Activated CD4-positive, alpha-beta T cell treated with anti-CD3 and anti-CD28 coated beads, Interleukin-2, amount 50 U/mL, for 48 hours (primary cell): ENCODE data around the gene ABCD3.
"Not testable (repeated sequence)": the region's sequence is repeated elsewhere in the genome, so short reads cannot be mapped to it uniquely, and the experiment has no call there.

Source experiments
- DNase-seq, 2 experiments: peaks; one replicate each; pipeline ENCODE4 v3.0.0-alpha.2; 2020

Gene ABCD3

GRCh38 chr1:94416901-94417727 is 1.1 kb upstream of the ABCD3 start:
- no peak for DNase-seq

- DNase-seq: no peak
Observed at GRCh38 chr1:94417728-94417977, 536 bp upstream of the ABCD3 start.

- DNase-seq: peak in 1 of 2 experiments; percentile 43
Observed at GRCh38 chr1:94418664-94419655, 771 bp downstream of the ABCD3 start.

GRCh38 chr1:94422115-94422820 is 4.1 kb downstream of the ABCD3 start:
- DNase-seq: no peak

- no peak for DNase-seq
Observed at GRCh38 chr1:94425821-94426484, 7.8 kb downstream of the ABCD3 start.

- not testable (repeated sequence) for DNase-seq
Observed at GRCh38 chr1:94426485-94426870, 8.3 kb downstream of the ABCD3 start.

- no peak for DNase-seq
Observed at GRCh38 chr1:94428441-94428840, 10.3 kb downstream of the ABCD3 start.

GRCh38 chr1:94428927-94429528 is 10.8 kb downstream of the ABCD3 start:
- not testable (repeated sequence) for DNase-seq

GRCh38 chr1:94430066-94430465 is 11.9 kb downstream of the ABCD3 start:
- DNase-seq: not testable (repeated sequence)

GRCh38 chr1:94433866-94434265 is 15.7 kb downstream of the ABCD3 start:
- no peak for DNase-seq

- no peak for DNase-seq
Observed at GRCh38 chr1:94434365-94435045, 16.3 kb downstream of the ABCD3 start.

- no peak for DNase-seq
Observed at GRCh38 chr1:94438692-94439276, 20.6 kb downstream of the ABCD3 start.

- DNase-seq: no peak
Observed at GRCh38 chr1:94440088-94440487, 21.9 kb downstream of the ABCD3 start.

GRCh38 chr1:94443067-94443466 is 24.9 kb downstream of the ABCD3 start:
- not testable (repeated sequence) for DNase-seq

- not testable (repeated sequence) for DNase-seq
Observed at GRCh38 chr1:94444819-94445218, 26.6 kb downstream of the ABCD3 start.

GRCh38 chr1:94445733-94446132 is 27.5 kb downstream of the ABCD3 start:
- DNase-seq: not testable (repeated sequence)

- not testable (repeated sequence) for DNase-seq
Observed at GRCh38 chr1:94446177-94446576, 28.0 kb downstream of the ABCD3 start.

- not testable (repeated sequence) for DNase-seq
Observed at GRCh38 chr1:94448741-94449140, 30.6 kb downstream of the ABCD3 start.

GRCh38 chr1:94456736-94457135 is 38.5 kb downstream of the ABCD3 start:
- DNase-seq: no peak

- DNase-seq: no peak
Observed at GRCh38 chr1:94462606-94463005, 44.4 kb downstream of the ABCD3 start.
